WTC11 (cell line): ENCODE data around the gene ARHGAP10. TPM values are rescaled to one million over a fixed set of nuclear protein-coding genes. Genes with fewer than 3 reads are reported as not detected.

ENCODE experiments used
- ATAC-seq: fragments of 200-7000 bp; cut with Tn5 transposase; 2 replicates; pipeline ENCODE4 v1.10.0; 2021; ENCODE audit warnings: mild to moderate bottlenecking, moderate library complexity
- CTCF ChIA-PET: fragments of 300-600 bp; sonication (Branson Sonifier 250); formaldehyde crosslinking; loops from one replicate; lab custom pipeline; 2021; ENCODE audit warnings: antibody characterized with exemption; lab: Charles Lee
- POLR2A ChIA-PET: fragments of 350-600 bp; sonication (Branson Sonifier 250); formaldehyde crosslinking; loops from one replicate; lab custom pipeline; 2021; ENCODE audit warnings: antibody characterized with exemption; lab: Charles Lee
- DNase-seq: peaks from one replicate; pipeline ENCODE4 v3.0.0; 2021; ENCODE audit warnings: low spot score
- H3K27ac Mint-ChIP-seq: 2 replicates; pipeline ENCODE4 v1.8.0; 2021; ENCODE audit warnings: mixed read lengths
- H3K27me3 Mint-ChIP-seq: 2 replicates; pipeline ENCODE4 v1.8.0; 2021; ENCODE audit warnings: low read depth, mild to moderate bottlenecking, moderate library complexity, mixed read lengths
- H3K36me3 Mint-ChIP-seq: 2 replicates; pipeline ENCODE4 v1.8.0; 2021; ENCODE audit warnings: mixed read lengths
- H3K4me1 Mint-ChIP-seq: 2 replicates; pipeline ENCODE4 v1.8.0; 2022; ENCODE audit warnings: mixed read lengths
- H3K4me3 Mint-ChIP-seq: 2 replicates; pipeline ENCODE4 v1.8.0; 2021; ENCODE audit warnings: mild to moderate bottlenecking, moderate library complexity, mixed read lengths
- H3K9me3 Mint-ChIP-seq: 2 replicates; pipeline ENCODE4 v1.8.0; 2021; ENCODE audit warnings: mixed read lengths
- AFF4 ChIP-seq: sonication (generic); formaldehyde crosslinking; IDR thresholded peaks from 2 replicates; pipeline ENCODE4 v1.8.1; 2023; ENCODE audit warnings: mild to moderate bottlenecking, missing genetic modification reagents, borderline replicate concordance
- ATF2 ChIP-seq: sonication (generic); formaldehyde crosslinking; IDR thresholded peaks from 2 replicates; pipeline ENCODE4 v1.8.1; 2022; ENCODE audit warnings: low read depth, missing genetic modification reagents, borderline replicate concordance
- E2F5 ChIP-seq: sonication (generic); formaldehyde crosslinking; IDR thresholded peaks from 2 replicates; pipeline ENCODE4 v1.8.1; 2022; ENCODE audit warnings: mild to moderate bottlenecking, moderate library complexity, missing genetic modification reagents
- FOXK1 ChIP-seq: sonication (generic); formaldehyde crosslinking; IDR thresholded peaks from 2 replicates; pipeline ENCODE4 v1.8.0; 2022; ENCODE audit warnings: mild to moderate bottlenecking, moderate library complexity, missing genetic modification reagents
- GRHL2 ChIP-seq: fragments of 250-450 bp; sonication (Bioruptor Pico); IDR thresholded peaks from 2 replicates; pipeline ENCODE4 v1.8.0; 2022; ENCODE audit warnings: mild to moderate bottlenecking, moderate library complexity; ENCODE audit not compliant: insufficient replicate concordance, severe bottlenecking
- JUN ChIP-seq: sonication (generic); formaldehyde crosslinking; IDR thresholded peaks from 2 replicates; pipeline ENCODE4 v1.8.0; 2023; ENCODE audit warnings: mild to moderate bottlenecking, missing genetic modification reagents
- KAT7 ChIP-seq: sonication (generic); formaldehyde crosslinking; IDR thresholded peaks from 2 replicates; pipeline ENCODE4 v1.8.1; 2023; ENCODE audit warnings: missing genetic modification reagents, mild to moderate bottlenecking, borderline replicate concordance
- MLX ChIP-seq: sonication (generic); formaldehyde crosslinking; IDR thresholded peaks from 2 replicates; pipeline ENCODE4 v1.8.1; 2023; ENCODE audit warnings: mild to moderate bottlenecking, missing genetic modification reagents, moderate library complexity
- NFYB ChIP-seq: sonication (generic); formaldehyde crosslinking; conservative IDR thresholded peaks from 2 replicates; pipeline ENCODE4 v1.8.0; 2022; ENCODE audit warnings: low read depth, missing genetic modification reagents
- OVOL2 ChIP-seq: fragments of 250-450 bp; sonication (Bioruptor Pico); IDR thresholded peaks from 2 replicates; pipeline ENCODE4 v1.9.0; 2021; ENCODE audit warnings: mild to moderate bottlenecking, borderline replicate concordance
- TP53 ChIP-seq: sonication (generic); formaldehyde crosslinking; IDR thresholded peaks from 2 replicates; pipeline ENCODE4 v1.8.1; 2023; ENCODE audit warnings: mild to moderate bottlenecking, missing genetic modification reagents
- ZNF281 ChIP-seq: sonication (generic); formaldehyde crosslinking; IDR thresholded peaks from 2 replicates; pipeline ENCODE4 v1.8.0; 2023; ENCODE audit warnings: mild to moderate bottlenecking, missing genetic modification reagents
- total RNA-seq: library from RNA; stranded (reverse); gene quantifications from 3 replicates; pipeline ENCODE4 v1.2.3, GENCODE V29; 2021

The ARHGAP10 gene
- total RNA-seq, 1 experiment from 2014 or later: 9.6 TPM

GRCh38 chr4:148094149-148094548, 362.3 kb downstream of the ARHGAP10 start (continued):
- TF ChIP-seq AFF4 (CRISPR knock-in tag) (no peak), JUN (CRISPR knock-in tag) (no peak)
- TF ChIP-seq, all 79 proteins: peak for 0

- Mint-ChIP-seq H3K4me3 (no peak overlapping the region), H3K36me3 (no peaks in the 10 kb centered on the region), H3K9me3 (0 out of 2 replicates have a peak, but pooled peaks cover 4% of the 10 kb centered on the region), H3K4me1 (peaks cover 37% of the 10 kb centered on the region), H3K27ac (no peak overlapping the region), H3K27me3 (no peaks in the 10 kb centered on the region; the same call in 1 of the 2 replicates)
- POLR2A ChIA-PET: no interaction called here
- CTCF ChIA-PET: no interaction called here
- DNase-seq (no peak), ATAC-seq (no peak)
- no peak for TF ChIP-seq MLX (CRISPR knock-in tag)
- no peak for TF ChIP-seq TP53 (CRISPR knock-in tag)
- TF ChIP-seq ZNF281 (CRISPR knock-in tag): no peak
- no peak for TF ChIP-seq OVOL2 (CRISPR knock-in tag)
These were observed 363.5 kb downstream of the ARHGAP10 start for GRCh38 chr4:148095346-148095923.

GRCh38 chr4:148097801-148098200, 365.9 kb downstream of the ARHGAP10 start:
- Mint-ChIP-seq H3K36me3 (no peaks in the 10 kb centered on the region), H3K27ac (peak overlapping the region; percentile 28; the same call in 1 of the 2 replicates), H3K9me3 (0 out of 2 replicates have a peak, but pooled peaks cover 4% of the 10 kb centered on the region), H3K4me3 (no peak overlapping the region), H3K4me1 (peaks cover 31% of the 10 kb centered on the region), H3K27me3 (no peaks in the 10 kb centered on the region; the same call in 1 of the 2 replicates)
- TF ChIP-seq FOXK1 (no peak), ATF2 (CRISPR knock-in tag) (no peak)
- DNase-seq (no peak), ATAC-seq (peak; percentile 97)
- CTCF ChIA-PET: interaction anchor here (0.6 kb wide), 1 partner anchor 79 kb away, joined by 3 read pairs; no protein-coding TSS in a partner anchor
- POLR2A ChIA-PET: interaction anchor here (0.6 kb wide), 2 partner anchors 37 to 1538 kb away, joined by 4 read pairs; no protein-coding TSS in a partner anchor

GRCh38 chr4:148101235-148101634, 369.3 kb downstream of the ARHGAP10 start:
- no peak for TF ChIP-seq NFYB (CRISPR knock-in tag)
- TF ChIP-seq E2F5 (CRISPR knock-in tag): no peak
- no peak for TF ChIP-seq GRHL2 (CRISPR knock-in tag)
- no peak for TF ChIP-seq KAT7
- ChIA-PET CTCF (no interaction called here), POLR2A (no interaction called here)
- H3K27me3 Mint-ChIP-seq: no peaks in the 10 kb centered on the region
- DNase-seq (no peak), ATAC-seq (no peak)
- H3K36me3 Mint-ChIP-seq: peaks cover 4% of the 10 kb centered on the region; the same call in 1 of the 2 replicates
- peaks cover 34% of the 10 kb centered on the region for H3K4me1 Mint-ChIP-seq
- H3K27ac Mint-ChIP-seq: no peak overlapping the region
- no peak overlapping the region for H3K4me3 Mint-ChIP-seq
- peaks cover 13% of the 10 kb centered on the region for H3K9me3 Mint-ChIP-seq
